GM18505 (cell line): ENCODE measurements around the gene OBSL1.

ENCODE experiments used
- ATAC-seq: cut with Tn5 transposase; IDR thresholded peaks from one replicate; pipeline ENCODE4 v1.9.1; 2021; ENCODE audit not compliant: unreplicated experiment
- POLR2A ChIP-seq: IDR thresholded peaks from 4 replicates; pipeline ENCODE4 v1.6.1; 2011; ENCODE audit warnings: borderline replicate concordance; ENCODE audit not compliant: insufficient read depth, insufficient read length; ENCODE audit errors: extremely low read depth

OBSL1 gene

GRCh38 chr2:219531639-219532377, 39.5 kb downstream of the OBSL1 start:
- no peak for TF ChIP-seq POLR2A
- ATAC-seq = no peak

- no peak for TF ChIP-seq POLR2A
- no peak for ATAC-seq
Measured at GRCh38 chr2:219530048-219530963, 41.0 kb downstream of the OBSL1 start.

GRCh38 chr2:219527472-219527871, 43.9 kb downstream of the OBSL1 start:
- ATAC-seq = no peak
- TF ChIP-seq POLR2A = no peak

- ATAC-seq = no peak
- TF ChIP-seq POLR2A = no peak
Measured at GRCh38 chr2:219527076-219527394, 44.3 kb downstream of the OBSL1 start.

- TF ChIP-seq POLR2A = no peak
- no peak for ATAC-seq
Measured at GRCh38 chr2:219526320-219527075, 44.8 kb downstream of the OBSL1 start.

- ATAC-seq = no peak
- TF ChIP-seq POLR2A = no peak
Measured at GRCh38 chr2:219525533-219526232, 45.7 kb downstream of the OBSL1 start.

GRCh38 chr2:219524817-219525216, 46.5 kb downstream of the OBSL1 start:
- no peak for TF ChIP-seq POLR2A

GRCh38 chr2:219523031-219523671, 48.2 kb downstream of the OBSL1 start:
- no peak for TF ChIP-seq POLR2A

More at GRCh38 chr2:219524817-219525216, 46.5 kb downstream of the OBSL1 start:
- ATAC-seq = no peak

GRCh38 chr2:219522111-219523030, 49.0 kb downstream of the OBSL1 start:
- TF ChIP-seq POLR2A = no peak
- ATAC-seq = no peak

More at GRCh38 chr2:219523031-219523671, 48.2 kb downstream of the OBSL1 start:
- ATAC-seq = no peak

- TF ChIP-seq POLR2A = no peak
- no peak for ATAC-seq
Measured at GRCh38 chr2:219521066-219521880, 50.1 kb downstream of the OBSL1 start.

GRCh38 chr2:219520079-219520478, 51.3 kb downstream of the OBSL1 start:
- TF ChIP-seq POLR2A = no peak
- ATAC-seq = no peak

- TF ChIP-seq POLR2A = no peak
- ATAC-seq = no peak
Measured at GRCh38 chr2:219519526-219519916, 51.8 kb downstream of the OBSL1 start.
